Thoracic aorta (tissue), 2 donors: ENCODE results near the gene MMP28. TPM values are rescaled to one million over a fixed set of nuclear protein-coding genes. Genes with fewer than 3 reads are reported as not detected.

Source experiments
- ATAC-seq: fragments of 150-250 bp; one replicate; pipeline ENCODE4 v1.8.0; 2017; ENCODE audit warnings: low read depth; ENCODE audit not compliant: insufficient number of reproducible peaks, low FRiP score
- DNase-seq: peaks from one replicate; pipeline ENCODE4 v3.0.0-alpha.2; 2020; ENCODE audit warnings: low spot score
- H3K27ac ChIP-seq, 2 donors: fragments of 200-600 bp; sonication (generic); 1 replicate in 1 of 2; 2 replicates in 1 of 2; pipeline ENCODE4 v1.5.1; 2016; ENCODE audit warnings: mild to moderate bottlenecking in 2 of 2, moderate library complexity in 2 of 2
- H3K27me3 ChIP-seq: fragments of 200-600 bp; sonication (generic); replicated peaks from 2 replicates; pipeline ENCODE4 v1.6.0; 2016; ENCODE audit warnings: mild to moderate bottlenecking; ENCODE audit not compliant: insufficient read depth
- H3K36me3 ChIP-seq: fragments of 200-600 bp; sonication (generic); one replicate; pipeline ENCODE4 v1.5.1; 2016
- H3K4me1 ChIP-seq, 2 donors: fragments of 200-600 bp; sonication (generic); 1 replicate in 1 of 2; 2 replicates in 1 of 2; pipeline versions ENCODE4 v1.5.1 to v1.6.0; 2016; ENCODE audit warnings: low read depth in 2 of 2, mild to moderate bottlenecking in 1 of 2; ENCODE audit not compliant: control insufficient read depth in 1 of 2
- H3K4me3 ChIP-seq: fragments of 200-600 bp; sonication (generic); 2 replicates; pipeline ENCODE4 v1.5.1; 2016; ENCODE audit warnings: mild to moderate bottlenecking
- H3K9me3 ChIP-seq: fragments of 200-600 bp; sonication (generic); 2 replicates; pipeline ENCODE4 v1.5.1; 2016
- total RNA-seq, 2 donors: library from RNA; depleted of rRNA; stranded (reverse); fragments of >200 nt; gene quantifications; one replicate each; pipeline versions ENCODE4 v1.1.0 to v1.2.3, GENCODE V29; 2016
- TF ChIP-seq, protein P1 (sequence below): fragments of 200-600 bp; sonication (generic); IDR thresholded peaks from one replicate; pipeline ENCODE4 v1.5.1; 2019; ENCODE audit warnings: antibody characterized with exemption

MMP28 gene
- total RNA-seq, 2 donors from 2014 or later, result 4.8 to 18.5 TPM

DNA sequence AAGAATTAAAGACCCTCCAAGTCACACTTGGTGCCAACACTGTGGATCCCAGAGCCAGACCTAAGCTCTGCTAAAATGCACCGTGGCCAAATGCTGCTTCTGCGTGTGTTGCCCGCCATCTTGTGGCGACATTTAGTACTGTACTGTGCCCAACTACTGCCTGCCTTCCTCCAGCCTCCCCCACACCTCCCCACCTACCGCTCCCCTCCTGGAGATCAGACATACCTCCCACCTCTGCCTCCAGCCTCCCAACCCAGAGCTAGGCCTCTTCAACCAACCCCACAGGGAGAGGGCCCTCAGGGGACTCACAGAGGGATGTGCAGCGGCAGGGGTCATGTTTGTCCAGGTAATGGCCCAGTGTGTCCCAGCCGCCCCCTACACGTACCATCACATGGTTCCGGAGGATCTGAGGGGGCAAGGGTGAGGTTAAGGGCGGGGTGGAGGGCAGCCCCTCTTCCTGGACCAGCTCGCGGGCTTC lies 47.9 kb downstream of the MMP28 start:
- TF ChIP-seq, protein P1, sequence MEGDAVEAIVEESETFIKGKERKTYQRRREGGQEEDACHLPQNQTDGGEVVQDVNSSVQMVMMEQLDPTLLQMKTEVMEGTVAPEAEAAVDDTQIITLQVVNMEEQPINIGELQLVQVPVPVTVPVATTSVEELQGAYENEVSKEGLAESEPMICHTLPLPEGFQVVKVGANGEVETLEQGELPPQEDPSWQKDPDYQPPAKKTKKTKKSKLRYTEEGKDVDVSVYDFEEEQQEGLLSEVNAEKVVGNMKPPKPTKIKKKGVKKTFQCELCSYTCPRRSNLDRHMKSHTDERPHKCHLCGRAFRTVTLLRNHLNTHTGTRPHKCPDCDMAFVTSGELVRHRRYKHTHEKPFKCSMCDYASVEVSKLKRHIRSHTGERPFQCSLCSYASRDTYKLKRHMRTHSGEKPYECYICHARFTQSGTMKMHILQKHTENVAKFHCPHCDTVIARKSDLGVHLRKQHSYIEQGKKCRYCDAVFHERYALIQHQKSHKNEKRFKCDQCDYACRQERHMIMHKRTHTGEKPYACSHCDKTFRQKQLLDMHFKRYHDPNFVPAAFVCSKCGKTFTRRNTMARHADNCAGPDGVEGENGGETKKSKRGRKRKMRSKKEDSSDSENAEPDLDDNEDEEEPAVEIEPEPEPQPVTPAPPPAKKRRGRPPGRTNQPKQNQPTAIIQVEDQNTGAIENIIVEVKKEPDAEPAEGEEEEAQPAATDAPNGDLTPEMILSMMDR, result peak; percentile 96
- Histone ChIP-seq H3K27me3 (peaks cover 6% of the 10 kb centered on the region), H3K27ac (no peak overlapping the region), H3K36me3 (no peaks in the 10 kb centered on the region), H3K4me3 (no peak overlapping the region), H3K9me3 (no peaks in the 10 kb centered on the region), H3K4me1 (peaks cover 0 to 15% of the 10 kb centered on the region in 2 donors)
- DNase-seq (peak; percentile 43), ATAC-seq (peak; percentile 72)

DNA sequence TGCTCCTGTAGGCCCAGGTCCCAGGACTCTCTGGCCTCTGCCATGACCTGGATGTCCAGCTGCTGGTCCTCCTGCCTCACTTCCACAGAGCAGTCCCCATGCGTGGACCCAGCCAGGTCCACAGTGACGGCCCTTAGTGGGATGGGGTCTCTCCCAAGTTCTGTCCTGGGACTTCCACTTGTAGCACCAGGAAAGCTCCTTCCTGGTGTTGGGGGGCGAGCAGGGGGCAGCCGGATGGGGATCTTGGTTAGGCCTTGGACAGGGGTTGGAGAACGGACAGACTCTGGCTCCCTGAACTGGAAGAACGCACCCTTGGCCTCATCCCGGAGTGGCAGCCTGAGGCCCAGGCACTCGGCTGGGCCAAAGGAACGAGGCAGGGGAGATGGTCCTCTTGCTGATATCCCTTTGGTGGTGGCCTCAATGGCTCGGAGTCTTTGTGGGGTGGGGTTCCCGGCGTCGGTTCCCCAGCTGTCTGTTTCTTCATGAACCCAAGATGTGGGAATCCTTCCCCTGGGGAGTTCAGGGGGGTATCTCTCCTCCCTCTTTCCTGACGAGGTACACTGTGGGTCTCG lies 49.6 kb downstream of the MMP28 start:
- DNase-seq (no peak), ATAC-seq (no peak)
- Histone ChIP-seq H3K36me3 (no peaks in the 10 kb centered on the region), H3K27me3 (peaks cover 6% of the 10 kb centered on the region), H3K4me3 (no peak overlapping the region), H3K4me1 (peaks cover 0 to 22% of the 10 kb centered on the region in 2 donors), H3K27ac (no peak overlapping the region), H3K9me3 (no peaks in the 10 kb centered on the region)
- TF ChIP-seq, protein P1, result no peak

DNA sequence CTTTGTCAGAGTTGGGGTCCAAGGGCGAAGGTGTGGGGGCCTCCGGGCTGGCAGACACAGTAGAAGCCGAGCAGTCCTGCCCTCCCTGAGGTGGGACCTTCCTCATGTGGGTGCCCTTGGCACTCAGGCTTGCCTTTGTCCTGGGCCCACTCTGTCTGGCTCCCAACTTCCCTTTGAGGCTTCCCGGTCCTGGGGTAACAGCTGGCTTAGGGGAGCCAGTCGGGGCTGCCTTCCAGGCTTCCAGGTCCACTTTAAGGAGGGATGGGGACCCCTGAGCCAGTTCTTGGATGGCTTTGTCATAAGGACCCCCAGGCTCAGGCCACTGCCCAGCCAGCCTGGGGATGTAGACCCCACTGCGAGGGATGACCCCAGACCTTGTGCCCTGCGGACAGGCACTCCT lies 50.2 kb downstream of the MMP28 start:
- Histone ChIP-seq H3K4me1 (peaks cover 0 to 23% of the 10 kb centered on the region in 2 donors), H3K9me3 (no peaks in the 10 kb centered on the region), H3K27me3 (peaks cover 6% of the 10 kb centered on the region), H3K27ac (no peak overlapping the region), H3K36me3 (no peaks in the 10 kb centered on the region), H3K4me3 (no peak overlapping the region)
- ATAC-seq, result no peak
- TF ChIP-seq, protein P1, result no peak
- DNase-seq, result no peak

DNA sequence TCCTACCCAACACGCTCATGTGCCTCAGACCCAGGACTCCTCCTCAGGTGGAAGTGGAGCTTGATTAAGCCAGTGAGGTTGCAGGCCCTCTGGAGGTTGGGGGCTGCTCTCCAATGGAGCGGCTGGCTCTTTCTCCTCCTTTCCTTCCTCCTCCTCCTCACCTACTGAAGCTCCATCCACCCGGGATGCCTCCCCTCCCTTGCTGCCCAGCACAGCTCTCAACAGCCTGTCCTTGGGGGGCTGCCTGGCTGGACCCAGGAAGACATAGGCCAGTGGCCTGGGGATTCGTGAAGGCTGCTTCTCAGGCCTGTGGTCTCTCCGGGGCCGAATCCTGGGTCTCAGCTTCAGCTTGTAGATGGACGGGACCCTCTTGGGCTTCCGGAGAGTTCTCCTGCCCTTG lies 50.6 kb downstream of the MMP28 start:
- no peaks in the 10 kb centered on the region for H3K36me3 ChIP-seq
- no peak overlapping the region for H3K4me3 ChIP-seq
- H3K4me1 ChIP-seq, result peaks cover 0 to 19% of the 10 kb centered on the region in 2 donors
- no peaks in the 10 kb centered on the region for H3K9me3 ChIP-seq
- H3K27ac ChIP-seq, result no peak overlapping the region
- H3K27me3 ChIP-seq, result peaks cover 6% of the 10 kb centered on the region
- ATAC-seq, result no peak
- TF ChIP-seq, protein P1, result no peak
- no peak for DNase-seq

DNA sequence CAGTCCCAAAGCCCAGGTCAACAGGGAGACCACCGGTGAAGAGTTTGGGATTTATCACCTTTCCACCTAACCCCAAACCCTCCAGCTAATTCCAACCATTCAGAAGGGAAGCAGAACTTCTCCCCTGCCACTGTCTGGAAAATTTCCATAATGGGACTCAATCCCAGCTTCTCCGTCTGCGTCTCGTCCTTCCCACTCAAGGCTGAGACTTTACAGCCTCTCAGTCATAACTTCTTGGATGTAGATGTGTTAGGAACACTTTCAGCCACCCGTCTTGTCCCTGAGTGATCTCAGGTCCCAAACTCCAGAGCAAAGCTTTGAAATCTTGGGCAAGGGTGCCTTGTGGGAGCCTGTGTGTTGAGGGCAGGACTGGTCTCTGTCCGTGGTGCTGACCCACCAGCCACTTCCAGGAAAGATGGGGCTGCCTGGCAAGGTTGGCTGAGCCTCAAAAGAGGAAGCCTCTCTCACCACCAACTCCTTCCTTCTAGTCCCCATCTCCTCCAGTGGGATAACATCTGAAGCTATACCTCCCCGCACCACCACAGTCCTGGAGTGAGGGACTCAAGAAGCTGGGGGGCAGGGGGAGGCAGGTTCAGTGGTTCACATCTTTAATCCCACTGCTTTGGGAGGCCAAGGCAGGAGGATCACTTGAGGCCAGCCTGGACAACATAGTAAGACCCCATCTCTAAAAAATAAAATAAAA lies 51.7 kb downstream of the MMP28 start:
- Histone ChIP-seq H3K4me3 (no peak overlapping the region), H3K27me3 (no peaks in the 10 kb centered on the region), H3K27ac (no peak overlapping the region), H3K36me3 (no peaks in the 10 kb centered on the region), H3K9me3 (no peaks in the 10 kb centered on the region), H3K4me1 (peaks cover 0 to 15% of the 10 kb centered on the region in 2 donors)
- ATAC-seq (no peak), DNase-seq (no peak)
- TF ChIP-seq, protein P1, result no peak
